ENCODE results near the gene OSBP2.
A peak's percentile ranks its signal among the peaks of the same experiment; 100 is the strongest.

OSBP2 gene

DNA sequence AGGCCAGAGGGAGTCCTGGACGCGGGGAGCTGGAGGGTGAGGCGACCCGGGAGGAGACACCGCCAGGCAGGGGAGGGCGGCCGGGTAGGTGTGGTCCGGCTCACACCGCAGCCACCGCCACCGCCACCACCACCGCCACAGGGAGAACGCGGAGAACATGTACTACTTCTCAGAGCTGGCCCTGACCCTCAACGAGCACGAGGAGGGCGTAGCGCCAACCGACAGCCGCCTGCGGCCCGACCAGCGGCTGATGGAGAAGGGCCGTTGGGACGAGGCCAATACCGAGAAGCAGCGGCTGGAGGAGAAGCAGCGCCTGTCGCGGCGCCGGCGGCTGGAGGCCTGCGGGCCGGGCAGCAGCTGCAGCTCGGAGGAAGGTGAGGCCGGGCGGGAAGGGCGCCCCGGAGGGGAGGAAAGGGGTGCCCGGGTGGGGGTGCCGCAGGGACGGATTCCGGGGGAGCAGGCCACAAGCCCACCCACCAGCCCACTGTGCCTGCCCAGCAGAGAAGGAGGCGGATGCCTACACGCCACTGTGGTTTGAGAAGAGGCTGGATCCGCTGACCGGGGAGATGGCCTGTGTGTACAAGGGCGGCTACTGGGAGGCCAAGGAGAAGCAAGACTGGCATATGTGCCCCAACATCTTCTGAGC is 211.1 kb downstream of the OSBP2 start:
- DNase-seq (ENCODE audit: low spot score), result no peak

- no peak for DNase-seq (ENCODE audit: low spot score)
Measured at GRCh38 chr22:30906411-30906810, 211.7 kb downstream of the OSBP2 start.

DNA sequence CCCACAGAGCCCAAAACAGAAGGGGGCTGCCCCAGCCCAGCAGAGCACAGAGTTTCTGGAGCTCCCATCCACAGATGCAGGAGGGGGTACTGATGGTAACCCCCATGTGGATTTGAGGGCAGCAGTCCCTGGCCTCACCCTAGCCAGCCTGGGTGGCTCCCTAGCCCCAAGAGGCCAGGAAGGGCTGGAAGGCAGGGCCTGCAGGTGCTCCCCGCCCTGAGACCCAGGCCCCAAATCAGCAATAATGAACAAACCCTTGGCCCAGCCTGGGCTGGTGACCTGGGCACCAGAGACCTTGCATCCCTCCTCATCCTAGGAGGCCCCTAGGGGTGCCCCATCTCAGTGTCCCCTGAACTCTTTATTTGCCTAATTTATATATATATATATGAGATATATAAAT is 212.3 kb downstream of the OSBP2 start:
- no peak for DNase-seq (ENCODE audit: low spot score)

DNA sequence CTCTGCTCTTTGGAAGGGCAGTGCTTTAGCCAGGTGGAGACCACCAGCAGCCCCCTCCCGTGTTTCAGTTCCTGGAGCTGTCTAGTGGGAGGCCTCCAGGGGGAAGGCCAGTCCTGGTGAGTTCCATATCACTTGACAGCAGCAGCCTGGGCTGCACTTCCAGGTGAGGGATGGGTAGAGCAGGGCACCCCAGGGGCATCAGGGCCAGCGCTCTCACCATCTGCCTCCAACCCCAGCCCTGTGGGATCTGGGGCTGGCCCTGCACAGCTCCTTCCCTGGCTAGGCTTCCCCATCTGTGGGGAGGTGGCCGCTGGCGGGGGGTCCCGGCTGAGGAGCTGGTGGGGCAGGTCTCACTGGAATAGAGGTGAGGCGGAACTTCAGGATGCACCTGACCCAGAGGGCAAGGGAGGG is 213.4 kb downstream of the OSBP2 start:
- no peak for DNase-seq (ENCODE audit: low spot score)

DNA sequence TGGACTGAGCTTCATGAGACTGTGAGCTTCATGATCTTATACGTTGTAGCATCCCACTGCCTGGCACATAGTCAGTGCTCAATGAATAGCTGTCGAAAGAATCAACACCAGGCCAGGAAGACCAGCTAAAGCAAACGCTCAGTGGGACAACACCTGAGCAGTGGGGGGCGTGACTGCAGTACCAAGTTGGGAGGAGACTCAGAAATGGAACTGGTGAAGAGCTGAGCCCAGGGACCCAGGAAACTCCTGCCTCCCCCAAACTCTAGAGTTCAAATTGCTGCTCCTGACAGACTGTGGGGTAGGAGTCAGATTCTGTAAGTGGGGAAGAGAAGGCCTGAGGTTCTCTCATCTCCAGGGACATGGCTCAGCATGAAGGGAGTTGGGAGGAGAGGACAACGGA is 214.6 kb downstream of the OSBP2 start:
- no peak for DNase-seq (ENCODE audit: low spot score)

GRCh38 chr22:30910358-30910757 is 215.7 kb downstream of the OSBP2 start:
- DNase-seq (ENCODE audit: low spot score), result no peak

- DNase-seq (ENCODE audit: low spot score), result no peak
Measured at GRCh38 chr22:30918761-30919160, 224.1 kb downstream of the OSBP2 start.

DNA sequence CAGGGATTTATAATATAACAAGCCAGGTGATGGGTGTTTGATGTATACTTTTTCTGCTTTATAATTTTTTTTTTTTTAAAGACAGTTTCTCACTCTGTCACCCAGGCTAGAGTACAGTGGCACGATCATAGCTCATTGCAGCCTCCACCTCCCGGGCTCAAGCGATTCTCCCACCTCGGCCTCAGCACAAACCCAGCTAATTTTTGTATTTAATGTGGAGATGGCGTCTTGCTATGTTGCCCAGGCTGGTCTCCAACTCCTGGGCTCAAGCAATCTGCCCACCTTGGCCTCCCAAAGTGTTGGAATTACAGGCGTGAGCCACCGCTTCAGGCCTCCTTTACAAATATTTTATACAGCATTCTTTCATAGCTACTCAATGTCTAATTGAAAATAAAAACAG is 225.3 kb downstream of the OSBP2 start:
- DNase-seq (ENCODE audit: low spot score), result no peak

- DNase-seq (ENCODE audit: low spot score), result peak; percentile 81
Measured at GRCh38 chr22:30920407-30920806, 225.7 kb downstream of the OSBP2 start.

- no peak for DNase-seq (ENCODE audit: low spot score)
Measured at GRCh38 chr22:30921108-30921507, 226.4 kb downstream of the OSBP2 start.

DNA sequence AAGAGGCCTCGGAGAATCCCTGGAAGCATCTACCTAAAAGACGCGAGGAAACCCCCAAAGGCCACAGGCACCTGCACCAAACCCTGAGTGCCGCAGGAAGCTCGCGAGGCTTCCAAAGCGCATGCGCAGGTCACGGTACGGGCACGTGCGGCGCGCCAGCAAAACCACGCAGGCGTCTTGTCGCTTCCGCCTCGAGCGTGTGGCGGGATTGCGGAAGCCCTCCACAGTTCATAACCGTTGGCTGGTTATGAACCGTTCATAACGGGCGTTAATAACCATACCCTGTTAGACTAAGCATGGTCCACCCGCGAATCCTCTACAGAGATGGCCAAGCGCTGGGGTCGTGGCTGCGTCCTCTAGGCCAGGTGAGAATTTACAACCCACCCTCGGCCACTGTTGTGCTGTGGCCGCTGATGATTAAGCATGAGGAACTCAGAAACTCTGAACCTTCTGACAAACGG is 227.5 kb downstream of the OSBP2 start:
- DNase-seq (ENCODE audit: low spot score), result peak; percentile 51

DNA sequence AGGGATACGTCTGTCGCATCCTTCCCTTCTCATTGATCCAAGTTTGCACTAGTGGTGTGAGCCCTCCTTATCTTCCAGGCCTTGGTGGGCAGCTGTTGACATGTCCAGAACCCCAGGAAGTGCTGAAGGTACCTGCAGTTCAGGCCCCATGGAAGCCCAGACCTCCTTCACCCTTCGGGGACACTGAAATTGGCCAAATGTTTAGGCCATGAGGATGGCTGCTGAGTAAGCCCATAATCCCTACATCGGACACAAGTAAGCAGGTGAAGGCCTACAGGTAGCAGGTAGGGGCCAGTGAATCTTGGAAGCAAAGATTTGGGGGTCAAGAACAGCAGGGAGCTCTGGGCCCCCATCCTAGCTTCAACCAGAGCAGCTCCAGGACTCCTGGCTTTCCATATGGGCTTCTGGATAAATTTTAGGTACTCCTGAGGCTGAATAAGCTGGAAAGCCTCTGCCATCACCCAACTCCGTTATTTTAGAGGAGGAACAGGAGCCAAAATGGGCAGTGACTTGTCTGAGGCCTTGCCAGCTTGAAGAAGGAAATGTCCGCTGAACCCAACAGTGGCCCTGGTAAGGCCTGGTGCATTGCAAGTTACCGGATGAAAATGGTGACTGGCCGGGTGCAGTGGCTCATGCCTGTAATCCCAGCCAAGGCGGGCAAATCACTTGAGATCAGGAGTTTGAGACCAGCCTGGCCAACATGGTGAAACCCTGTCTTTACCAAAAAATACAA is 228.7 kb downstream of the OSBP2 start:
- DNase-seq (ENCODE audit: low spot score), result no peak

DNA sequence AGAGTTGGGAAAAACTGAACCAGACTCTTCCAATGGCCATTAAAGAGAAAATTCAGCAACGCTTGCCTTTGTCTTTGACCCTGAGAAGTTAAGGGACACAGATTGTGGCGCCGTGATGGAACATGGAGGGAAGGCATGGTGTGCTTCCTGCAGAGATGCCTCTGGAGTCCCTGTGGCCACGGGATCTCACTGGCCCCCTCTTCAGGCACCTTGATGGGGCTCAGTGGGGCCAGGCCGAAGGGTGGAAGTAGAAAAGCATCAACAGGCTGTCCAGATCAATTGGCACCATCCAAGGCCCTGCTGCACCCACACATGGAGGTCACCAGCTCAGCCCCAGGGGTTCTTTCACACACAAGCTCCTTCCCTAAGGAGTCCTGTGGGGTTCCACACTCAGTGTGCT is 231.0 kb downstream of the OSBP2 start:
- no peak for DNase-seq (ENCODE audit: low spot score)

- no peak for DNase-seq (ENCODE audit: low spot score)
Measured at GRCh38 chr22:30926706-30927105, 232.0 kb downstream of the OSBP2 start.

GRCh38 chr22:30927806-30928205 is 233.1 kb downstream of the OSBP2 start:
- DNase-seq (ENCODE audit: low spot score), result no peak

GRCh38 chr22:30928401-30928800 is 233.7 kb downstream of the OSBP2 start:
- no peak for DNase-seq (ENCODE audit: low spot score)

DNA sequence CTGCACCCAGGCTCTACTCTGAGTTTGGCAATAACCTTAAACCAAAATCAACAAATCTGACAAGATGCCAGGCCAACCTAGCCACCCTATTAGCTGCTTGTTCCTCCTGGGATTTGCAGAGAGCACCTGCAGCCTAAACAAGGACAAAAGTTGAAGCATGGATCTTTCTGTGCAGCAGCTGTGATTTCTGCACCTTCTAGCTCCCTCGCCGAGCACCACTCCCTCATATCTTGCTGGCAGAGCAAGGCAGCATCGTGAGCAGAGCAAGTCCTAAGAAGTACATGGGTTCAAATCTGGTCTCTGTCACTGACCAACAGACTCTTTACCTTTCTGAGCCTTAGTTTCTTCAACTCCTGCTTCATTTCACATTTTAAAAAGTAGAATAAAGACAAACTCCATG is 235.6 kb downstream of the OSBP2 start:
- no peak for DNase-seq (ENCODE audit: low spot score)

DNA sequence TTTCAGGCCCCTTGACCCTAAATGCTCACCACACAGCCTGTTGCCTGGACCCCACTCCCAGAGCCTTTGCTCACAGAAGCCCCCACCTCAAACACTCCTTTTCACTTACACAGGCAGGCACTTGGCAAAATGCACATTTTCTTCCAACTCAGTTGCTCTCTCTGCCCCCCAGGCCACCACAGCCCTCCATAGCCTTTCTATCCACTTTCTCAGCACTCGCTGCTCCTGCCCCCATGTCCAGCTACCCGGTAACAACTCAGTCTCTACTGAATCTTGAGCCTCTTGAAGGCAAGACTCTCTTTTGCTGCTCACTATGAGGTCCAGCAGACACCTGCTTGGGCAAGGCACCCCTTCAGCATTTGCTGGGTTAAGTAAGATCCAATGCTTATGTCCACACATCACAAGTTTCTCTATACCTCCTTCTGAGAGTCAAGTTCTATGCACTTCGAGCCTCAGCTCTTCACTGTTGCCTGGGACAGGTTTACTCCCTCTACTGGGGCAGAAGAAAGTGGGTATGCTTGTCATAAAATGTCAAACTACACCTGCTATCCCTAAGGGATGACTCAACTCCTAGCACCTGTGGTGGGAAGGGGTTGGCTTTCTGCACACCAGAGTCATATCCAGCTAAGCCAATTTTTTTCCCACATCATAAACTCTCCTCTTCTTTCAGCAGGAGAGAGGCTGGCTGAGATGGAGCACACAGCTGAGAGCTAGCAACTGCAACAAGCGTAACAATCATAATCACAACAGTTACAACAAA is 237.0 kb downstream of the OSBP2 start:
- DNase-seq (ENCODE audit: low spot score), result no peak

- DNase-seq (ENCODE audit: low spot score), result no peak
Measured at GRCh38 chr22:30932661-30933060, 238.0 kb downstream of the OSBP2 start.

- no peak for DNase-seq (ENCODE audit: low spot score)
Measured at GRCh38 chr22:30933457-30933856, 238.8 kb downstream of the OSBP2 start.

DNA sequence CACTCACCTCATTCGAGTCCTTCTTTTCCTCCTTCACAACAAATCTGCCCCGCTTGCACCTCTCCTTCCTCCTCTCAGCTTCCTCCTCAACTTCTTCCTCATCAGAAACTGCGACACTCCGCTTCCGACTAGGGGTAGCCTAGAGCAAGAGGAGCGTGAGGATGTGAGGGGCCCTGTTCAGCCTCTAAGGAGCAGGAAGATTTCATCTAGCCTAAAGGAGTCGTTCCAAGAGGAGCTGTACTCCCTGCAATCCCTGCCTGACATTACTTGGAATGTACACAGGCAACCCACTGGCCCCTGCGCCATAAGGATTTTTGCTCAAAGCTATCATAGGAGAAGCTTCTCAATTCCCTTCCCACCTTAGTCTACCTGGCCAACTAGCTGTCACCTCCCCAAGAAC is 239.4 kb downstream of the OSBP2 start:
- no peak for DNase-seq (ENCODE audit: low spot score)

- DNase-seq (ENCODE audit: low spot score), result no peak
Measured at GRCh38 chr22:30940685-30941362, 246.2 kb downstream of the OSBP2 start.

DNA sequence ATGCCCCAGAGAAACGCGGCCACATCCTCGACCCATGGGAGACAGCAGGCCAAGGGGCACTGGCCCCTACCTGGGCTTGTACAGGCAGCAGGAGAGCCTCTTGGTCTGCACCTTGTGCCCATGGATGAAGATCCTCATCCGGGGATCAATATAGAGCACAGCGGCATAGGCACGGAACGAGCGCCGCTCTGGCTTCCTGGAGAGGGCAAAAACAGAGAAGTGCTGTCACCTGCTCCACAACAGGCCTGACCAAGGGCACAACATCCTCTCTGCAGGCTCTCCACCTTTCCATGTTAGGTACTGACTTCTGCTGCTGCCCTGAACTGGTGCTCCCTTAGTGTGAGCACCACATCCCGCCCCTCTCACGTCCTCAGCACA is 246.7 kb downstream of the OSBP2 start:
- DNase-seq (ENCODE audit: low spot score), result no peak

Measured in cerebellar cortex (tissue), 1 donor.